GM13977 (cell line): Measurements from ENCODE around the gene SCN2A.

ENCODE experiments used
- DNase-seq: peaks from one replicate; pipeline ENCODE4 v3.0.0; 2012; ENCODE audit warnings: low spot score
- in situ Hi-C: fragments of 300-500 bp; cut with MboI; formaldehyde crosslinking; loops from one replicate; pipeline ENCODE4 v1.12.0; 2022; ENCODE audit warnings: low sequenced_read_pairs, low pct_unique_long_range_greater_than_20kb, mixed read lengths, inconsistent platforms; ENCODE audit not compliant: unreplicated experiment
- TF ChIP-seq, protein P1 (sequence below): IDR thresholded peaks from 2 replicates; pipeline ENCODE4 v1.5.1; 2012; ENCODE audit warnings: mild to moderate bottlenecking, control low read depth; ENCODE audit not compliant: insufficient read depth; ENCODE audit errors: extremely low read depth, missing control alignments

SCN2A gene

DNA sequence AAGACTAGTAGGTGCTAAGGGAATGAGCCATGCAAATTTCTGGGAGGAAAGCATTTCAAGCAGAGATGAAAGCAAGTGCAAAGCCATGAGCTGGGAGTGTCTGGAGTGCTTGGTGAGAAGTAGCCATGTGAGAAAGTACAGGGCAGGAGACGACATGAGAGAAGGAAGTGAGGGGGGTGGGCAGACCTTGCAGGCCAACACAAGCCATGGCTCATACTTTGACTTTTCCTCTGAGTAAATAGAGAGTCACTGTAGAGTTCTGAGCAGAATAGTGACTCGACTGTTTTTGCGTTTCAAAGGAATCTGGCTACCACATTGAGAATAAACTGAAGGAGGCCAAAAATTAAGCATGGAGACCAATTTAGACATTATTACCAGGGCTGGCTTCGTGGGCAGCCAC lies 42.2 kb downstream of the SCN2A start:
- DNase-seq, result no peak
- in situ Hi-C loops, result no loop called here
- TF ChIP-seq, protein P1, sequence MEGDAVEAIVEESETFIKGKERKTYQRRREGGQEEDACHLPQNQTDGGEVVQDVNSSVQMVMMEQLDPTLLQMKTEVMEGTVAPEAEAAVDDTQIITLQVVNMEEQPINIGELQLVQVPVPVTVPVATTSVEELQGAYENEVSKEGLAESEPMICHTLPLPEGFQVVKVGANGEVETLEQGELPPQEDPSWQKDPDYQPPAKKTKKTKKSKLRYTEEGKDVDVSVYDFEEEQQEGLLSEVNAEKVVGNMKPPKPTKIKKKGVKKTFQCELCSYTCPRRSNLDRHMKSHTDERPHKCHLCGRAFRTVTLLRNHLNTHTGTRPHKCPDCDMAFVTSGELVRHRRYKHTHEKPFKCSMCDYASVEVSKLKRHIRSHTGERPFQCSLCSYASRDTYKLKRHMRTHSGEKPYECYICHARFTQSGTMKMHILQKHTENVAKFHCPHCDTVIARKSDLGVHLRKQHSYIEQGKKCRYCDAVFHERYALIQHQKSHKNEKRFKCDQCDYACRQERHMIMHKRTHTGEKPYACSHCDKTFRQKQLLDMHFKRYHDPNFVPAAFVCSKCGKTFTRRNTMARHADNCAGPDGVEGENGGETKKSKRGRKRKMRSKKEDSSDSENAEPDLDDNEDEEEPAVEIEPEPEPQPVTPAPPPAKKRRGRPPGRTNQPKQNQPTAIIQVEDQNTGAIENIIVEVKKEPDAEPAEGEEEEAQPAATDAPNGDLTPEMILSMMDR, result no peak

DNA sequence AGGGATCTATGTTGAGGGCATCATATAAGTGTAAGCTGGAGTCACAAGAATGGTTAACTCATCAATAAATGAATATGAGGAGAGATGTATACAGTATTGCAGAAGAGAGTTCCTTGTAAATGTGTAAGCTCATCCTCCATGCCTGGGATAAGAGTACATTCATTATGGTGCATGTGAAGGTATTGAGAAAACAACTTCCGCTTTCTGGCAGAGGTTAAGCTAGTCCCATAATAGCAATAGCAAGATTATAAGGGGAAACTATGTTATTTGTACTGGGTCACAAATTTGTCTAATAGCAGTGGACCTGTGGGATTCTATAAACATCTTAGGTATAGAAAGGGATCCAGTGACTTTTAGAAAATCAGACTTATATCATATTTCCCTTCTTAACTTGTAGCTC lies 44.1 kb downstream of the SCN2A start:
- TF ChIP-seq, protein P1, result no peak
- in situ Hi-C loops, result no loop called here
- DNase-seq, result no peak

DNA sequence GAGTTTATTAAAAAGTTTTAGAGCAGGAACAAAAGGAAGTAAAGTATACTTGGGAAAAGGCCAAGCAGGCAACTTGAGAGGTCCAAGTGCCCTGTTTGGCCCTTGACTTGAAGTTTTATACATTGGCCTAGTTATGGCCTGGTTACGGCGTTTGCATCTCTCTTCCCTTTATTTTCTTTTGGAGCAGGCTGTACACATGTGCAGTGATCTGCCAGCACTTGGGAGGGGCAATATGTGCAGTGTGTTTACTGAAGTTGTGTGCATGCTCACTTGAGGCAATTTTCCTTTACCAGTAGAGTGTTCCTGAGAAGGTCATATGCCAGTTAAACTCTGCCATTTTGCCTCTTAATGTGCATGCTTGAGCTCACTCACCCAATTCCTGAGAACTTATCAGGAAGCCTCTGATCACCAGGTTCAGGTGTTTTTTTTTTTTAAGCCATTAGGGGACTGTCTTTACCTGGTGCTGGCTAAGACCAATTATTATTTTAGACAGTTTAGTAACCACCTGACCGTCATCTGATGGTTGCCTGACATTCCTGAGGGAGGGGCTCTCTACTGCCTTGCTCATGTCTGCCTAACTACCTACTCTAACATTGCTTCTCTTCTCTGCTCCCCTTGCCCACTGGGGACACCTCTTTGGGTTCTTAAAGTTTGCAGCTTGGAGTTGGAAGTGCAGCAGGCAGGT lies 48.0 kb downstream of the SCN2A start:
- in situ Hi-C loops, result no loop called here
- no peak for DNase-seq
- TF ChIP-seq, protein P1, result no peak

DNA sequence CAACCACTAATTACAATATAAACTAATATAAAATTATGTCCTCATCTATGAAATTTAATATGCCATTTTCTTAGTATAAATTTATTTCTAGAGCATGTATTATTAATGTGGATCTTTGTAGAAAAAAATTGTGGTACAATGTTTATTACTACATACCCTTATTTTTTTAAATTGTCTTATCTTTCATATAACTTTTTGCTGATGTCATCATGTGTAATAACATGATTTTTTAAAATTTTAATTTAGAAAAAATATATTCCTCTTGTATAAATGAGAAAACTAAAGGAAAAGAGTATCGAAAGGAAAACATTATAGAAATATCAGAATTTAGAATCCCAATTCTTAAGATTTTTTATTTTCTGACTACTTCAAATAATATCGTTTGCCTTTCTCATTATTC lies 49.9 kb downstream of the SCN2A start:
- in situ Hi-C loops, result no loop called here
- no peak for DNase-seq
- TF ChIP-seq, protein P1, result no peak

DNA sequence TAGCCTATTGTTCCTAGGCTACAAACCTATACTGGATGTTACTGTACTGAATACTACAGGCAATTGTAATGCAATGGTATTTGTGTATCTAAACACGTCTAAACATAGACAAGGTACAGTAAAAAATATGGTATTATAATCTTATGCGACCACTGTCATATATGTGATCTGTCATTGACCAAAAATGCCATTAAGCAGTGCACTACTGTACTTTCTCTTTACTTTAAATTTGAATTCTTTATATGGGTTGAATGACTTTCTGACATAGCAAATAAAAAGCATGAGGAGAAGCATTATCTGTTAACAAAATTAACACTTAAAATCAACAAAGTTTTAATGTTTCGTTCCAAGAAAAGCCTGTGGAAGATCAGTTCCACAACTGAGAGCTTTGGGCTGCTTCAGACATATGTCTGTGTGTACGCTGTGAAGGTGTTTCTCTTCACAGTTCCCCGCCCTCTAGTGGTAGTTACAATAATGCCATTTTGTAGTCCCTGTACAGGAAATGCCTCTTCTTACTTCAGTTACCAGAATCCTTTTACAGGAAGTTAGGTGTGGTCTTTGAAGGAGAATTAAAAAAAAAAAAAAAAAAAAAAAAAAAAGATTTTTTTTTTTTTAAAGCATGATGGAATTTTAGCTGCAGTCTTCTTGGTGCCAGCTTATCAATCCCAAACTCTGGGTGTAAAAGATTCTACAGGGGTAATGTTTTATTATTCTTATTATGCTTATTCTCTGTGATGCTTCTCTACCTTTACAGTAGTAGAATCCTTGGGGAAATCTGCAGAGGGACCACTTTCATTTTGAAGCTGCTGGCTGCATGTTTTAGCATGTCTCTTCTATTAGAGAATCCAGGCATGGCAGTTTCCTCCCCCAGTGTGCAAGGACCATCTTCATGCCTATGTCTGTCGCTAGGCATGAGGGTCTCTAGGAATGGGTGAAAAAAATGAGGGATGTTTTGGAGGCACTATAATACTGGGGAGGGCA lies 54.5 kb downstream of the SCN2A start:
- in situ Hi-C loops, result no loop called here
- DNase-seq, result peak; percentile 66
- TF ChIP-seq, protein P1, result peak; percentile 75

DNA sequence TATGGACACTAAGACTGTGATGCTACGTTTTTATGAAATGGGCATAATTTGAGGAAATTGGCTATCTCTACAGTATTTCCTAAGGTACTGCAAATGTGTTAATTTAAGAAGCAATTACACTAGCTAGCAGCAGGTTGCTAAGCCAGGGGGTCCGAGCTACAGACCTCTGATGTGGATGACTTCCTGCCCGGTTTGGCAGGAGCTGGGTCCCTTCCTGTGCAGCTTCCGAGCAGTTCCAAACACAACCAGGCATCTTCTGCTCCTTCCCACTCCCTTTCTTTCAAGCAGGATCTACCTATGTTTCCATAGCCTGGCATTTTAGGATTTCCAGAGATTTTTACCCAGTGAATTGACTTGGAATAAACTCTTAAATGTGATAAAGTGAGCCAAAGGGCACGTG lies 55.7 kb downstream of the SCN2A start:
- DNase-seq, result no peak
- in situ Hi-C loops, result no loop called here
- TF ChIP-seq, protein P1, result no peak
